Endothelial cell of umbilical vein (primary cell): Measurements from ENCODE around the gene CTNNB1. TPM values are rescaled to one million over a fixed set of nuclear protein-coding genes. Genes with fewer than 3 reads are reported as not detected.
A peak's percentile ranks its signal among the peaks of the same experiment; 100 is the strongest.

Experiments
- BruUV-seq: library from RNA; stranded (reverse); fragments of 400-500 nt; replicated peaks from 2 replicates; lab custom pipeline; 2021; lab: Mats Ljungman, UMichigan
- CTCF ChIA-PET: fragments of 300-600, 350-600 bp; sonication (Branson Sonifier 250); formaldehyde crosslinking; loops from one replicate; lab custom pipeline; 2021; ENCODE audit warnings: antibody characterized with exemption, inconsistent platforms; lab: Charles Lee
- POLR2A ChIA-PET: fragments of 300-600, 350-600 bp; sonication (Branson Sonifier 250); formaldehyde crosslinking; loops from one replicate; lab custom pipeline; 2021; ENCODE audit warnings: antibody characterized with exemption, inconsistent platforms; lab: Charles Lee
- DNase-seq: peaks from one replicate; pipeline ENCODE4 v3.0.0-alpha.2; 2011; ENCODE audit warnings: low read depth, low spot score
- FAIRE-seq: peaks from 2 replicates; lab custom pipeline; 2011; peaks lifted over from hg19 to GRCh38; lab: Jason Lieb, UNC
- H2AFZ ChIP-seq: 2 replicates; pipeline ENCODE4 v1.6.0; 2012; ENCODE audit warnings: low read depth, low read length, control low read depth, inconsistent platforms
- H3K27ac ChIP-seq: 2 replicates; pipeline ENCODE4 v1.5.1; 2011; ENCODE audit warnings: low read depth, mild to moderate bottlenecking, control low read depth, low read length, moderate library complexity; ENCODE audit not compliant: insufficient read depth
- H3K27me3 ChIP-seq, 2 experiments: 2 replicates each; pipeline versions ENCODE4 v1.6.0 to v1.6.1; 2011; ENCODE audit warnings: low read length in 2 of 2, mixed read lengths in 1 of 2; ENCODE audit not compliant: control insufficient read depth in 2 of 2, insufficient read depth in 2 of 2
- H3K36me3 ChIP-seq, 2 experiments: 2 replicates in 1 of 2; 3 replicates in 1 of 2; pipeline ENCODE4 v1.5.1; 2011; ENCODE audit warnings: low read length in 2 of 2, mild to moderate bottlenecking in 1 of 2, moderate library complexity in 1 of 2; ENCODE audit not compliant: control insufficient read depth in 2 of 2, insufficient read depth in 2 of 2; ENCODE audit errors: extremely low read depth in 1 of 2
- H3K4me1 ChIP-seq: 3 replicates; pipeline ENCODE4 v1.5.1; 2011; ENCODE audit warnings: mild to moderate bottlenecking, low read length; ENCODE audit not compliant: control insufficient read depth, insufficient read depth; ENCODE audit errors: extremely low read depth
- H3K4me2 ChIP-seq: 2 replicates; pipeline ENCODE4 v1.6.1; 2011; ENCODE audit warnings: low read length, control low read depth, mixed read lengths; ENCODE audit not compliant: insufficient read depth
- H3K4me3 ChIP-seq, 3 experiments: fragments of 200-600 bp in 1 of 3; sonication (generic), shearing (Covaris generic) in 1 of 3; replicated peaks in 1 of 3; 2 replicates each; pipeline ENCODE4 v1.5.1; 2011 to 2016; ENCODE audit warnings: control low read depth in 3 of 3, low read length in 3 of 3, mild to moderate bottlenecking in 2 of 3, inconsistent platforms in 1 of 3, low read depth in 1 of 3, moderate library complexity in 1 of 3; ENCODE audit not compliant: insufficient read depth in 1 of 3
- H3K79me2 ChIP-seq: 2 replicates; pipeline ENCODE4 v1.6.0; 2012; ENCODE audit warnings: low read length, inconsistent platforms; ENCODE audit not compliant: control insufficient read depth, insufficient read depth
- H3K9ac ChIP-seq: replicated peaks from 2 replicates; pipeline ENCODE3; 2011; ENCODE audit warnings: low read length, control low read depth; ENCODE audit not compliant: insufficient read depth; ENCODE audit errors: extremely low read depth
- H3K9me1 ChIP-seq: replicated peaks from 3 replicates; pipeline ENCODE4 v1.6.0; 2011; ENCODE audit warnings: mild to moderate bottlenecking, low read length; ENCODE audit not compliant: control insufficient read depth, insufficient read depth; ENCODE audit errors: extremely low read depth
- H3K9me3 ChIP-seq: replicated peaks from 2 replicates; pipeline ENCODE4 v1.5.1; 2012; ENCODE audit warnings: low read length, inconsistent platforms; ENCODE audit not compliant: control insufficient read depth, insufficient read depth
- H4K20me1 ChIP-seq: replicated peaks from 2 replicates; pipeline ENCODE3; 2011; ENCODE audit warnings: mild to moderate bottlenecking, low read length; ENCODE audit not compliant: control insufficient read depth, insufficient read depth; ENCODE audit errors: extremely low read depth
- CTCF ChIP-seq, 2 donors: IDR thresholded peaks; 1 replicate in 1 of 2; 2 replicates in 1 of 2; pipeline ENCODE4 v1.5.1; 2011; ENCODE audit warnings: low read length in 2 of 2, mild to moderate bottlenecking in 2 of 2, moderate library complexity in 2 of 2, control low read depth in 1 of 2, inconsistent platforms in 1 of 2, low read depth in 1 of 2; ENCODE audit not compliant: insufficient read depth in 1 of 2; ENCODE audit errors: extremely low read depth in 1 of 2
- MAX ChIP-seq: IDR thresholded peaks from 2 replicates; pipeline ENCODE4 v1.6.1; 2011; ENCODE audit not compliant: insufficient read depth, insufficient read length
- dilution Hi-C: fragments of 300-500 bp; cut with MboI; formaldehyde crosslinking; loops from one replicate; pipeline ENCODE4 v1.15.0; 2019; ENCODE audit warnings: low sequenced_read_pairs; ENCODE audit not compliant: extremely low pct_ligation_motif_present
- intact Hi-C: fragments of 100-400 bp; cut with micrococcal nuclease; formaldehyde crosslinking; loops from one replicate; pipeline ENCODE4 v1.10.0; 2022
- polyA plus RNA-seq, 4 experiments: library from polyadenylated mRNA; depleted of rRNA in 3 of 4; stranded (reverse) in 3 of 4; unstranded in 1 of 4; fragments of >200 nt; gene quantifications; 2 replicates each; pipeline versions ENCODE4 v1.2.1 to v1.2.3, GENCODE V29; 2011 to 2012; ENCODE audit warnings: missing spikeins in 1 of 4
- total RNA-seq: library from RNA; stranded (reverse); gene quantifications from 2 replicates; pipeline ENCODE4 v1.2.3, GENCODE V29; 2021

The CTNNB1 gene
- total and polyA plus RNA-seq, 2 donors (not counting 3 experiments of a cell fraction or from before 2014, with no cell fraction given): 513 to 906 TPM

DNA sequence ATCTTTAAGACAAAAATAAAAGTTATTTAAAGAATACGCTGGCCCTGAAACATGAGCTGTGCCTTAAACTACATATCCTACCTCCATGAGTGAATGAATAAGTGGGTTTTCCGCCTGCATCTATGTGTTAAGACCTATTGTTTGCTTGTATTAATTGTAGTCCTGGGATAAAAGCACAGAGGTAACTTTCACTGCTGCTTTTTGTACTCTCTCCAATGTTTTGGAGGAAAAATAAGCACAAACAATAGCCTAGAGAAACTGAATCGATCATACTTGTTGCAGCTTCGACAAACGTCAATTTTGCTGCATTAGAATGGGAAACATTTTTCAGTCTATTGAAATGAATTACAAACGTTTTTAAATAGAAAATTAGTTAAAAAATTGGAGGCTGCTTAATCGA lies 1.3 kb upstream of the CTNNB1 start:
- TSS peak; percentile 26 for BruUV-seq
- POLR2A ChIA-PET: no interaction called here
- intact Hi-C loops: loop anchor here (5.0 kb wide), 1 partner anchor 41 kb away; no protein-coding TSS in a partner anchor

More for the DNA sequence above, 1.3 kb upstream of the CTNNB1 start:
- CTCF ChIA-PET: interaction anchor here (1.3 kb wide), 1 partner anchor 889 kb away, joined by 3 read pairs; no protein-coding TSS in a partner anchor
- Histone ChIP-seq H2AFZ (no peak overlapping the region), H3K4me2 (peak overlapping the region; percentile 64), H3K9me3 (no peaks in the 10 kb centered on the region), H3K79me2 (peaks cover 36% of the 10 kb centered on the region), H3K4me1 (peaks cover 7% of the 10 kb centered on the region), H3K4me3 (no peak overlapping the region), H3K9me1 (no peaks in the 10 kb centered on the region), H4K20me1 (peaks cover 15% of the 10 kb centered on the region), H3K27ac (no peak overlapping the region), H3K36me3 (no peaks in the 10 kb centered on the region), H3K9ac (peak overlapping the region; percentile 93), H3K27me3 (peaks cover 2 to 6% of the 10 kb centered on the region in 2 experiments)
- dilution Hi-C loops: no loop called here
- FAIRE-seq (no peak), DNase-seq (no peak)
- TF ChIP-seq CTCF (IDR thresholded peaks at IDR 0.05; ENCODE audit: extremely low read depth in 1 of 2, insufficient read depth in 1 of 2, low read depth in 1 of 2, low read length in 2 of 2) (no peak), MAX (no peak)
